CD4-positive, CD25-positive, alpha-beta regulatory T cell (primary cell): ENCODE measurements around the gene SLC1A1. TPM values are rescaled to one million over a fixed set of nuclear protein-coding genes. Genes with fewer than 3 reads are reported as not detected.

Experiments
- ATAC-seq, 2 donors: fragments of 150-1000 bp; cut with Tn5 transposase; one replicate each; pipeline ENCODE4 v1.10.0; 2021; ENCODE audit warnings: low read depth in 2 of 2, moderate number of reproducible peaks in 2 of 2, moderate library complexity in 1 of 2
- DNase-seq, 3 donors: peaks; one replicate each; pipeline versions ENCODE4 v3.0.0 to v3.0.0-alpha.2; 2012 to 2022; ENCODE audit warnings: mixed read lengths in 1 of 3
- H3K27ac ChIP-seq: one replicate; pipeline ENCODE4 v1.7.0; 2013; ENCODE audit warnings: mild to moderate bottlenecking, low read length; ENCODE audit not compliant: insufficient read depth, poor library complexity, severe bottlenecking
- H3K27me3 ChIP-seq: one replicate; pipeline ENCODE4 v1.7.0; 2013; ENCODE audit warnings: low read length; ENCODE audit not compliant: control insufficient read depth, insufficient read depth
- H3K36me3 ChIP-seq: one replicate; pipeline ENCODE4 v1.7.0; 2013; ENCODE audit warnings: mild to moderate bottlenecking, low read length, moderate library complexity; ENCODE audit not compliant: control insufficient read depth, insufficient read depth
- H3K4me1 ChIP-seq: 2 replicates; pipeline ENCODE4 v1.7.0; 2013; ENCODE audit warnings: mild to moderate bottlenecking, low read length; ENCODE audit not compliant: insufficient read depth, control insufficient read depth, poor library complexity, severe bottlenecking
- H3K4me3 ChIP-seq: one replicate; pipeline ENCODE4 v1.7.0; 2013; ENCODE audit warnings: low read depth, mild to moderate bottlenecking, low read length, moderate library complexity
- H3K9me3 ChIP-seq, 2 experiments: 1 replicate in 1 of 2; 2 replicates in 1 of 2; pipeline ENCODE4 v1.7.0; 2013; ENCODE audit warnings: low read length in 2 of 2, mild to moderate bottlenecking in 1 of 2, moderate library complexity in 1 of 2; ENCODE audit not compliant: control insufficient read depth in 2 of 2
- H3K27ac Mint-ChIP-seq, 3 donors: one replicate each; pipeline ENCODE4 v1.8.0; 2020 to 2022; ENCODE audit warnings: mild to moderate bottlenecking in 3 of 3, mixed read lengths in 3 of 3, moderate library complexity in 2 of 3
- H3K27me3 Mint-ChIP-seq: one replicate; pipeline ENCODE4 v1.8.0; 2022; ENCODE audit warnings: mild to moderate bottlenecking, mixed read lengths
- H3K36me3 Mint-ChIP-seq: one replicate; pipeline ENCODE4 v1.8.0; 2020; ENCODE audit warnings: mixed read lengths
- H3K4me1 Mint-ChIP-seq, 4 donors: one replicate each; pipeline ENCODE4 v1.8.0; 2020 to 2022; ENCODE audit warnings: mixed read lengths in 4 of 4, mild to moderate bottlenecking in 1 of 4
- H3K4me3 Mint-ChIP-seq, 4 donors: one replicate each; pipeline ENCODE4 v1.8.0; 2020 to 2022; ENCODE audit warnings: mild to moderate bottlenecking in 4 of 4, mixed read lengths in 4 of 4, moderate library complexity in 3 of 4
- H3K9me3 Mint-ChIP-seq, 7 donors: one replicate each; pipeline ENCODE4 v1.8.0; 2020 to 2022; ENCODE audit warnings: mixed read lengths in 7 of 7, mild to moderate bottlenecking in 3 of 7, moderate library complexity in 2 of 7
- polyA plus RNA-seq, 4 donors: library from polyadenylated mRNA; unstranded; fragments of 300-500 nt; fragmentation: Illumina TruSeq; gene quantifications; one replicate each; pipeline ENCODE4 v1.2.3, GENCODE V29; 2021
- total RNA-seq: library from RNA; stranded (reverse); gene quantifications from one replicate; pipeline ENCODE4 v1.2.3, GENCODE V29; 2022

The SLC1A1 gene
- total and polyA plus RNA-seq, 5 donors from 2014 or later: 0.37 to 3.3 (median 1.3) TPM

DNA sequence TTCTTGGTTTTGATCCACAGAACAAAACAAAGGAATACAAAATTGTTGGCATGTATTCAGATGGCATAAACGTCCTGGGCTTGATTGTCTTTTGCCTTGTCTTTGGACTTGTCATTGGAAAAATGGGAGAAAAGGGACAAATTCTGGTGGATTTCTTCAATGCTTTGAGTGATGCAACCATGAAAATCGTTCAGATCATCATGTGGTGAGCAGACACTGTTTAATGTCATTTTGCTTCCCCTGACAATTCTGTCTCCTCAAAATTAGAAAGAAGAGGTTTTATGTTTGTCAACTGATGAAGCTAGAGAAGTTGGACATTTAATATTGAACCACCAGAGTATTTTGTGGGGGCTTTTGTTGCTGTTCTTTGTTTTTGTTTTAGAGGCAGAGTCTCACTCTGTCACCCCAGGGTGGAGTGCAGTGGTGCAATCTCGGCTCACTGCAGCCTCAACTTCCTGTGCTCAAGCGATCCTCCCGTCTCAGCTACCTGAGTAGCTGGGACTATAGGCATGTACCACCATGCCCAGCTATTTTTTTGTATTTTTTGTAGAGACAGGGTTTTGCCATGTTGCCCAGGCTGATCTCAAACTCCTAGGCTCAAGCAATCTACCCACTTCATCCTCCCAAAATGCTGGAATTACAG lies 82.0 kb downstream of the SLC1A1 start:
- peaks cover 16 to 45% (median 33%) of the 10 kb centered on the region in 4 donors for H3K4me1 Mint-ChIP-seq
- no peaks in the 10 kb centered on the region for H3K27me3 ChIP-seq
- no peaks in the 10 kb centered on the region for H3K27me3 Mint-ChIP-seq
- no peaks in the 10 kb centered on the region for H3K36me3 ChIP-seq
- H3K36me3 Mint-ChIP-seq: no peaks in the 10 kb centered on the region
- H3K4me1 ChIP-seq: peaks cover 25% of the 10 kb centered on the region
- peak overlapping the region; percentile 52 for H3K4me3 ChIP-seq
- peak in 2 of 3 donors; percentile 39 to 55 for DNase-seq
- H3K9me3 Mint-ChIP-seq: peaks cover 0 to 1% (median 0%) of the 10 kb centered on the region in 7 donors
- ATAC-seq: peak; percentile 68 to 70
- H3K4me3 Mint-ChIP-seq: peak overlapping the region in 3 of 4 donors; percentile 28 to 63 (median 62)
- H3K9me3 ChIP-seq: no peaks in the 10 kb centered on the region
- H3K27ac Mint-ChIP-seq: peak overlapping the region; percentile 50 to 92 (median 84)
- H3K27ac ChIP-seq: peak overlapping the region; percentile 48

- H3K9me3 ChIP-seq: no peaks in the 10 kb centered on the region
- peaks cover 0 to 1% (median 0%) of the 10 kb centered on the region in 7 donors for H3K9me3 Mint-ChIP-seq
- H3K4me1 ChIP-seq: peaks cover 25% of the 10 kb centered on the region
- H3K4me3 ChIP-seq: no peak overlapping the region
- peak overlapping the region in 3 of 4 donors; percentile 28 to 63 (median 62) for H3K4me3 Mint-ChIP-seq
- H3K36me3 Mint-ChIP-seq: peaks cover 1% of the 10 kb centered on the region
- peak overlapping the region; percentile 50 to 92 (median 84) for H3K27ac Mint-ChIP-seq
- no peaks in the 10 kb centered on the region for H3K27me3 Mint-ChIP-seq
- H3K27me3 ChIP-seq: no peaks in the 10 kb centered on the region
- no peak overlapping the region for H3K27ac ChIP-seq
- DNase-seq: no peak
- no peaks in the 10 kb centered on the region for H3K36me3 ChIP-seq
- ATAC-seq: no peak
- H3K4me1 Mint-ChIP-seq: peaks cover 16 to 45% (median 31%) of the 10 kb centered on the region in 4 donors
Observed at GRCh38 chr9:4573176-4573575, 82.9 kb downstream of the SLC1A1 start.

DNA sequence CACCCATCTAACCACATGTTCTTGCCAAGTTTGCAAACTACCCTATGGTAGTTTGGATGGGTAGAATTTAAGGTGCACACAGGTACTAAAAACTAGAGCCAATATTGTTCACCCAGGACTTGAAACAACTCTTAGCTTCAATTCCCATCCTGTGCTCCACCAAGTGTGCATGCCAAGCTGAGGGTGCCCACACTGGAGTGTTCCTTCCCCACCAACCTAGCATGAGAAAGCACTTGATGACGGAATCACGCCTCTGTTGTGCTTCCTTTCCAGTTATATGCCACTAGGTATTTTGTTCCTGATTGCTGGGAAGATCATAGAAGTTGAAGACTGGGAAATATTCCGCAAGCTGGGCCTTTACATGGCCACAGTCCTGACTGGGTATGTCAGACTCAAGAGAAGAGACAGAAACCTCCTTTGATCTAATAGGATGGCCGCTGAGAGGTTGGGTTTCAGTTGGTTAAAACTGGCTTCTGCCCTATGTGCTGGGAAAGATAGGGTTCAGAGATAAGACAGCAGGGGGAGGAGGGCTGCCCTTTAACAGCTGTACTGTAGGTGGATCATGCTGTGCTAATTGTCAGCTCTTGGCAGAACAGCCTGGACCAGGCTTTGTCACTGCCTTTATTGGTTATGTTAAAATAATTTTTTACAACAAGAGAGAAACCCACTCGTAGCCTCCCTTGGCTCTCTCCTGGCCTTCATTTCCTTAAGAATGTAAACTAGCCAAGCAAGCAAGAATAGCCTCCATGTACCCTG lies 83.5 kb downstream of the SLC1A1 start:
- no peaks in the 10 kb centered on the region for H3K27me3 Mint-ChIP-seq
- peaks cover 0 to 1% (median 0%) of the 10 kb centered on the region in 7 donors for H3K9me3 Mint-ChIP-seq
- peak overlapping the region in 1 of 4 donors; percentile 16 for H3K4me3 Mint-ChIP-seq
- DNase-seq: no peak
- Histone ChIP-seq H3K27ac (no peak overlapping the region), H3K27me3 (no peaks in the 10 kb centered on the region), H3K4me1 (peaks cover 25% of the 10 kb centered on the region), H3K36me3 (no peaks in the 10 kb centered on the region), H3K4me3 (no peak overlapping the region), H3K9me3 (no peaks in the 10 kb centered on the region)
- H3K4me1 Mint-ChIP-seq: peaks cover 16 to 45% (median 30%) of the 10 kb centered on the region in 4 donors
- no peak for ATAC-seq
- H3K36me3 Mint-ChIP-seq: peaks cover 4% of the 10 kb centered on the region
- peak overlapping the region; percentile 11 to 92 (median 31) for H3K27ac Mint-ChIP-seq

GRCh38 chr9:4574657-4575243 lies 84.5 kb downstream of the SLC1A1 start:
- Histone ChIP-seq H3K9me3 (no peaks in the 10 kb centered on the region), H3K4me1 (peaks cover 25% of the 10 kb centered on the region), H3K27me3 (no peaks in the 10 kb centered on the region), H3K4me3 (no peak overlapping the region), H3K27ac (no peak overlapping the region), H3K36me3 (no peaks in the 10 kb centered on the region)
- H3K4me1 Mint-ChIP-seq: peaks cover 16 to 40% (median 30%) of the 10 kb centered on the region in 4 donors
- H3K9me3 Mint-ChIP-seq: peaks cover 0 to 1% (median 0%) of the 10 kb centered on the region in 7 donors
- H3K27me3 Mint-ChIP-seq: no peaks in the 10 kb centered on the region
- H3K27ac Mint-ChIP-seq: peak overlapping the region in 2 of 3 donors; percentile 11 to 92
- ATAC-seq (peak in 1 of 2 donors; percentile 43), DNase-seq (peak in 1 of 3 donors; percentile 8)
- H3K36me3 Mint-ChIP-seq: peaks cover 4% of the 10 kb centered on the region
- no peak overlapping the region for H3K4me3 Mint-ChIP-seq

DNA sequence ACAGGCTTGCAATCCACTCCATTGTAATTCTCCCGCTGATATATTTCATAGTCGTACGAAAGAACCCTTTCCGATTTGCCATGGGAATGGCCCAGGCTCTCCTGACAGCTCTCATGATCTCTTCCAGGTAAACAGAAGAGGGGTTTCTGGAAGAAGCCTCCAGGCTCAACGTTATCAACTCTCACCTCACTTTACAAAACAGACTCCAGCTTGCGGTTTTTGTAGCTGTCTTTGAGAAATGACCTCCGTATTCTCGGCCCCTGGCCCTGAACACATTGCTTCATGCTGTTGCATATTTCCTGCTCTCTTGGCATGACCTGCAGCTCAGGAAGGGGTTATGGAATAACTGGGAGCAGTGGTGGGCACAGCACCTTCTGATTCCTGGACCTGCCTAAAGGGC lies 85.7 kb downstream of the SLC1A1 start:
- Histone ChIP-seq H3K27ac (no peak overlapping the region), H3K4me1 (peaks cover 25% of the 10 kb centered on the region), H3K4me3 (no peak overlapping the region), H3K9me3 (no peaks in the 10 kb centered on the region), H3K36me3 (no peaks in the 10 kb centered on the region), H3K27me3 (no peaks in the 10 kb centered on the region)
- ATAC-seq: no peak
- no peaks in the 10 kb centered on the region for H3K27me3 Mint-ChIP-seq
- peaks cover 16 to 37% (median 27%) of the 10 kb centered on the region in 4 donors for H3K4me1 Mint-ChIP-seq
- DNase-seq: no peak
- H3K27ac Mint-ChIP-seq: peak overlapping the region in 1 of 3 donors; percentile 92
- H3K36me3 Mint-ChIP-seq: peaks cover 4% of the 10 kb centered on the region
- H3K9me3 Mint-ChIP-seq: peaks cover 0 to 3% (median 0%) of the 10 kb centered on the region in 7 donors
- no peak overlapping the region for H3K4me3 Mint-ChIP-seq

- H3K4me1 Mint-ChIP-seq: peaks cover 16 to 37% (median 26%) of the 10 kb centered on the region in 4 donors
- DNase-seq (no peak), ATAC-seq (no peak)
- Histone ChIP-seq H3K4me3 (no peak overlapping the region), H3K4me1 (peaks cover 24% of the 10 kb centered on the region), H3K27me3 (no peaks in the 10 kb centered on the region), H3K27ac (no peak overlapping the region), H3K36me3 (no peaks in the 10 kb centered on the region), H3K9me3 (no peaks in the 10 kb centered on the region)
- peaks cover 4% of the 10 kb centered on the region for H3K36me3 Mint-ChIP-seq
- no peaks in the 10 kb centered on the region for H3K27me3 Mint-ChIP-seq
- H3K27ac Mint-ChIP-seq: peak overlapping the region in 1 of 3 donors; percentile 67
- peaks cover 0 to 3% (median 0%) of the 10 kb centered on the region in 7 donors for H3K9me3 Mint-ChIP-seq
- H3K4me3 Mint-ChIP-seq: no peak overlapping the region
Observed at GRCh38 chr9:4576448-4576847, 86.2 kb downstream of the SLC1A1 start.

- Histone ChIP-seq H3K9me3 (no peaks in the 10 kb centered on the region), H3K36me3 (no peaks in the 10 kb centered on the region), H3K4me1 (peaks cover 3% of the 10 kb centered on the region), H3K4me3 (no peak overlapping the region), H3K27me3 (no peaks in the 10 kb centered on the region), H3K27ac (no peak overlapping the region)
- ATAC-seq: no peak
- Mint-ChIP-seq H3K4me1 (peaks cover 5 to 13% (median 9%) of the 10 kb centered on the region in 4 donors), H3K36me3 (peaks cover 4% of the 10 kb centered on the region), H3K9me3 (peaks cover 0 to 3% (median 0%) of the 10 kb centered on the region in 7 donors), H3K4me3 (no peak overlapping the region), H3K27me3 (no peaks in the 10 kb centered on the region), H3K27ac (no peak overlapping the region)
- no peak for DNase-seq
Observed at GRCh38 chr9:4579001-4579400, 88.7 kb downstream of the SLC1A1 start.
